ENCODE data around the gene RBSN.

- TF ChIP-seq CTCF (conservative IDR thresholded peaks at IDR 0.05; ENCODE audit: low read depth in 2 of 2): no peak
- no peak for TF ChIP-seq JUNB (IDR thresholded peaks at IDR 0.05; ENCODE audit: unreplicated experiment)
- TF ChIP-seq EZH2 (IDR thresholded peaks at IDR 0.05; ENCODE audit: low read depth, unreplicated experiment): no peak
- TF ChIP-seq POLR2AphosphoS5 (IDR thresholded peaks at IDR 0.05; ENCODE audit: low read depth): no peak
- TF ChIP-seq EZH2phosphoT487 (IDR thresholded peaks at IDR 0.05; ENCODE audit: unreplicated experiment): no peak
These were observed 17.2 kb upstream of the RBSN start for GRCh38 chr3:15116032-15116669.

Measured in GM23338 (cell line).